HepG2 (cell line): ENCODE data around the gene VPS54. TPM values are rescaled to one million over a fixed set of nuclear protein-coding genes. Genes with fewer than 3 reads are reported as not detected.

Experiments
- DR1 ChIP-seq: sonication (generic); formaldehyde crosslinking; IDR thresholded peaks from 2 replicates; pipeline ENCODE4 v1.8.0; 2021; ENCODE audit warnings: mild to moderate bottlenecking, missing genetic modification reagents, inconsistent platforms
- HDAC1 ChIP-seq: sonication (generic); formaldehyde crosslinking; IDR thresholded peaks from 2 replicates; pipeline ENCODE4 v1.5.1; 2020; ENCODE audit warnings: mild to moderate bottlenecking, missing genetic modification reagents
- MED1 ChIP-seq: sonication (generic); formaldehyde crosslinking; IDR thresholded peaks from 2 replicates; pipeline ENCODE4 v1.4.0; 2020; ENCODE audit warnings: missing genetic modification reagents
- PHF20 ChIP-seq: sonication (generic); formaldehyde crosslinking; IDR thresholded peaks from 2 replicates; pipeline ENCODE4 v1.5.0; 2020; ENCODE audit warnings: mild to moderate bottlenecking, missing genetic modification reagents
- SRSF4 ChIP-seq: fragments of 200-400 bp; formaldehyde crosslinking; IDR thresholded peaks from one replicate; pipeline ENCODE4 v1.6.1; 2018; ENCODE audit warnings: mild to moderate bottlenecking, low read depth, low read length, moderate library complexity; ENCODE audit not compliant: poor library complexity, severe bottlenecking
- TMF1 ChIP-seq: sonication (generic); formaldehyde crosslinking; IDR thresholded peaks from 2 replicates; pipeline ENCODE4 v1.8.1; 2022; ENCODE audit warnings: low read depth, missing genetic modification reagents
- WIZ ChIP-seq: sonication (generic); formaldehyde crosslinking; IDR thresholded peaks from 2 replicates; pipeline ENCODE4 v1.5.1; 2020; ENCODE audit warnings: mild to moderate bottlenecking, missing genetic modification reagents
- ZBTB7A ChIP-seq: sonication (generic); formaldehyde crosslinking; IDR thresholded peaks from 2 replicates; pipeline ENCODE4 v1.8.0; 2022; ENCODE audit warnings: mild to moderate bottlenecking, missing genetic modification reagents
- ZFAT ChIP-seq: sonication (generic); formaldehyde crosslinking; conservative IDR thresholded peaks from 2 replicates; pipeline ENCODE4 v1.8.1; 2023; ENCODE audit warnings: missing genetic modification reagents, inconsistent platforms
- ZFP37 ChIP-seq: sonication (generic); formaldehyde crosslinking; IDR thresholded peaks from 2 replicates; pipeline ENCODE4 v1.4.0; 2020; ENCODE audit warnings: missing genetic modification reagents, borderline replicate concordance
- ZNF333 ChIP-seq: sonication (generic); formaldehyde crosslinking; IDR thresholded peaks from 2 replicates; pipeline ENCODE4 v1.4.0; 2020; ENCODE audit warnings: mild to moderate bottlenecking, missing genetic modification reagents, borderline replicate concordance
- ZNF382 ChIP-seq: sonication (generic); formaldehyde crosslinking; IDR thresholded peaks from 2 replicates; pipeline ENCODE4 v1.5.0; 2020; ENCODE audit warnings: missing genetic modification reagents, mild to moderate bottlenecking, borderline replicate concordance
- ZNF567 ChIP-seq: sonication (generic); formaldehyde crosslinking; IDR thresholded peaks from 2 replicates; pipeline ENCODE4 v1.8.1; 2023; ENCODE audit warnings: mild to moderate bottlenecking, missing genetic modification reagents, borderline replicate concordance
- ZNF577 ChIP-seq: sonication (generic); formaldehyde crosslinking; IDR thresholded peaks from 2 replicates; pipeline ENCODE4 v1.4.0; 2020; ENCODE audit warnings: mild to moderate bottlenecking, low read depth, missing genetic modification reagents, borderline replicate concordance
- ZNF7 ChIP-seq: IDR thresholded peaks from 2 replicates; pipeline ENCODE4 v1.6.1; 2016; ENCODE audit warnings: missing biosample characterization, missing genetic modification reagents
- ZNF768 ChIP-seq: sonication (generic); formaldehyde crosslinking; IDR thresholded peaks from 2 replicates; pipeline ENCODE4 v1.4.0; 2020; ENCODE audit warnings: missing genetic modification reagents
- ZNF850 ChIP-seq: sonication (generic); formaldehyde crosslinking; conservative IDR thresholded peaks from 2 replicates; pipeline ENCODE4 v1.9.0; 2021; ENCODE audit warnings: mild to moderate bottlenecking, missing genetic modification reagents
- polyA plus RNA-seq, 8 experiments: library from polyadenylated mRNA; depleted of rRNA in 3 of 8; stranded (reverse) in 7 of 8; unstranded in 1 of 8; fragments of >200 nt; fragmentation: Illumina TruSeq in 4 of 8; extraction: Trizol in 4 of 8; gene quantifications; 2 replicates each; pipeline versions ENCODE4 v1.2.1 to v1.2.3, GENCODE V29; 2011 to 2016; ENCODE audit warnings: low read depth in 4 of 8, missing spikeins in 1 of 8, mixed read lengths in 1 of 8; ENCODE audit not compliant: insufficient read depth in 1 of 8
- total RNA-seq, 5 experiments: library from RNA; depleted of rRNA; stranded (reverse); fragments of >200 nt; fragmentation: Illumina TruSeq; extraction: Trizol; gene quantifications; 2 replicates each; pipeline ENCODE4 v1.2.3, GENCODE V29; 2016; ENCODE audit warnings: low read depth in 1 of 5
- TF ChIP-seq, protein P1 (sequence below): sonication (generic); formaldehyde crosslinking; IDR thresholded peaks from 2 replicates; pipeline ENCODE4 v1.5.1; 2020; ENCODE audit warnings: mild to moderate bottlenecking, missing genetic modification reagents, moderate library complexity
- TF ChIP-seq, protein P2 (sequence below): sonication (generic); formaldehyde crosslinking; IDR thresholded peaks from 2 replicates; pipeline ENCODE4 v1.5.0; 2020; ENCODE audit warnings: missing genetic modification reagents
- TF ChIP-seq, protein P3 (sequence below): sonication (generic); formaldehyde crosslinking; IDR thresholded peaks from 2 replicates; pipeline ENCODE4; 2020; ENCODE audit warnings: missing genetic modification reagents, mild to moderate bottlenecking, borderline replicate concordance
- TF ChIP-seq, protein P4 (sequence below): sonication (generic); formaldehyde crosslinking; IDR thresholded peaks from 2 replicates; pipeline ENCODE4 v1.4.0; 2020; ENCODE audit warnings: missing genetic modification reagents
- TF ChIP-seq, protein P5 (sequence below): sonication (generic); formaldehyde crosslinking; IDR thresholded peaks from 2 replicates; pipeline ENCODE4 v1.4.0; 2020; ENCODE audit warnings: missing genetic modification reagents, mild to moderate bottlenecking, borderline replicate concordance

The VPS54 gene
- total and polyA plus RNA-seq, 2 of the 13 experiments (the other 11 are each of a cell fraction or from before 2014, with no cell fraction given) = 64.7 to 77.5 TPM

DNA sequence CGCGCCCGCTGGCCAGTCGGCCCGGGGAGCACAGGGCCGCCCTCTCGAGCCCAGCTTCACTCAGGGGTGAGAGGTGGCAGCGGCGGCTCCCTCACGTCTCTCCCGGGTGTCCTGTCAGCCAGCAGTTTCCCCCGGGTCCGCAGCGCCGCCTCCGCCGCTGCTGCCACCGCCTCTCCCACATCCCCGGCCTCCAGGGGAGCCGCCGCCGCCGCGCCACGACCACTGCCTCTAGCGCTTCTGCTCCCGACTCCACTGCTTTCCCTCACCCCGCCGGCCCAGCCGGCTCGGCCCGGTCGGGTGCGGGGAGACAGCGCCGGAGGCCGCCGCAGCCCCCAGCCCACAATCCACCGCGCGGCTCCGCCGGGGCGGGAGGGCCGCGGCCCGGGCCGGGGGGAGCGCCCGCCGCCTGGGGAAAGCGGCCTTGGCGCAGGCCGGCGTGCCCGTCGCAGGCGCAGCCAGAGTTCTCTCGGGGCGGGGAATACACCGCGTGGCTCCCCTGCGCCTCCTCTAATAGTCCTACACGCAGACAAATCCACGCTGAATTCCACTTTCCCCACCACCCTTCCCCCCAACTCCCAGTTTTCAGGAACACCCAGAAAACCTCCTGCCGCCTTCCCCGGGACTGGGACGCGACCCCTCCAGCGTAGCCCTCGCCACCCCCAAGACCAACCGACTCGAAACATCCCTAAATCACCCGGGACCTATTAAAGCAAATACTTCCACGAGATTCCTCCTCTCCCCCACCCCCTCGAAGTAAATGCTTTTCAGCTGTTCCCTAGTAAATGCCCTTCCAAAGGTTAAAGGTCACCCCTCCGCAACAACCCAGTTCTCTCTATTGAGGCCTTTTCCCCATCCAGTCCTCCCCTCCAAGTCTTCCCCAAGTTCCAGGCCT is at the start of gene VPS54 (continued):
- TF ChIP-seq SRSF4 (no peak), HDAC1 (peak; percentile 74), ZFAT (no peak), ZFP37 (CRISPR knock-in tag) (no peak), TMF1 (CRISPR knock-in tag) (no peak; the same call in 1 of the 2 replicates), PHF20 (CRISPR knock-in tag) (no peak), ZNF768 (peak; percentile 79), ZNF850 (CRISPR knock-in tag) (0 out of 2 replicates have a peak, but pooled peaks have one; percentile 52), ZNF577 (CRISPR knock-in tag) (peak; percentile 65; the same call in 1 of the 2 replicates), MED1 (CRISPR knock-in tag) (no peak; the same call in 1 of the 2 replicates), ZNF333 (CRISPR knock-in tag) (no peak; the same call in 1 of the 2 replicates), ZNF567 (CRISPR knock-in tag) (no peak), ZNF382 (CRISPR knock-in tag) (no peak), ZNF7 (CRISPR knock-in tag) (no peak), ZBTB7A (0 out of 2 replicates have a peak, but pooled peaks have one; percentile 13), WIZ (CRISPR knock-in tag) (no peak), DR1 (CRISPR knock-in tag) (no peak)
- TF ChIP-seq, protein P1, sequence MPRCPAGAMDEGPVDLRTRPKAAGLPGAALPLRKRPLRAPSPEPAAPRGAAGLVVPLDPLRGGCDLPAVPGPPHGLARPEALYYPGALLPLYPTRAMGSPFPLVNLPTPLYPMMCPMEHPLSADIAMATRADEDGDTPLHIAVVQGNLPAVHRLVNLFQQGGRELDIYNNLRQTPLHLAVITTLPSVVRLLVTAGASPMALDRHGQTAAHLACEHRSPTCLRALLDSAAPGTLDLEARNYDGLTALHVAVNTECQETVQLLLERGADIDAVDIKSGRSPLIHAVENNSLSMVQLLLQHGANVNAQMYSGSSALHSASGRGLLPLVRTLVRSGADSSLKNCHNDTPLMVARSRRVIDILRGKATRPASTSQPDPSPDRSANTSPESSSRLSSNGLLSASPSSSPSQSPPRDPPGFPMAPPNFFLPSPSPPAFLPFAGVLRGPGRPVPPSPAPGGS (CRISPR knock-in tag) = peak; percentile 85
- TF ChIP-seq, protein P2, sequence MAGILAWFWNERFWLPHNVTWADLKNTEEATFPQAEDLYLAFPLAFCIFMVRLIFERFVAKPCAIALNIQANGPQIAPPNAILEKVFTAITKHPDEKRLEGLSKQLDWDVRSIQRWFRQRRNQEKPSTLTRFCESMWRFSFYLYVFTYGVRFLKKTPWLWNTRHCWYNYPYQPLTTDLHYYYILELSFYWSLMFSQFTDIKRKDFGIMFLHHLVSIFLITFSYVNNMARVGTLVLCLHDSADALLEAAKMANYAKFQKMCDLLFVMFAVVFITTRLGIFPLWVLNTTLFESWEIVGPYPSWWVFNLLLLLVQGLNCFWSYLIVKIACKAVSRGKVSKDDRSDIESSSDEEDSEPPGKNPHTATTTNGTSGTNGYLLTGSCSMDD (CRISPR knock-in tag) = no peak
- TF ChIP-seq, protein P3, sequence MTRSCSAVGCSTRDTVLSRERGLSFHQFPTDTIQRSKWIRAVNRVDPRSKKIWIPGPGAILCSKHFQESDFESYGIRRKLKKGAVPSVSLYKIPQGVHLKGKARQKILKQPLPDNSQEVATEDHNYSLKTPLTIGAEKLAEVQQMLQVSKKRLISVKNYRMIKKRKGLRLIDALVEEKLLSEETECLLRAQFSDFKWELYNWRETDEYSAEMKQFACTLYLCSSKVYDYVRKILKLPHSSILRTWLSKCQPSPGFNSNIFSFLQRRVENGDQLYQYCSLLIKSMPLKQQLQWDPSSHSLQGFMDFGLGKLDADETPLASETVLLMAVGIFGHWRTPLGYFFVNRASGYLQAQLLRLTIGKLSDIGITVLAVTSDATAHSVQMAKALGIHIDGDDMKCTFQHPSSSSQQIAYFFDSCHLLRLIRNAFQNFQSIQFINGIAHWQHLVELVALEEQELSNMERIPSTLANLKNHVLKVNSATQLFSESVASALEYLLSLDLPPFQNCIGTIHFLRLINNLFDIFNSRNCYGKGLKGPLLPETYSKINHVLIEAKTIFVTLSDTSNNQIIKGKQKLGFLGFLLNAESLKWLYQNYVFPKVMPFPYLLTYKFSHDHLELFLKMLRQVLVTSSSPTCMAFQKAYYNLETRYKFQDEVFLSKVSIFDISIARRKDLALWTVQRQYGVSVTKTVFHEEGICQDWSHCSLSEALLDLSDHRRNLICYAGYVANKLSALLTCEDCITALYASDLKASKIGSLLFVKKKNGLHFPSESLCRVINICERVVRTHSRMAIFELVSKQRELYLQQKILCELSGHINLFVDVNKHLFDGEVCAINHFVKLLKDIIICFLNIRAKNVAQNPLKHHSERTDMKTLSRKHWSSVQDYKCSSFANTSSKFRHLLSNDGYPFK (CRISPR knock-in tag) = no peak; the same call in 1 of the 2 replicates
- TF ChIP-seq, protein P4, sequence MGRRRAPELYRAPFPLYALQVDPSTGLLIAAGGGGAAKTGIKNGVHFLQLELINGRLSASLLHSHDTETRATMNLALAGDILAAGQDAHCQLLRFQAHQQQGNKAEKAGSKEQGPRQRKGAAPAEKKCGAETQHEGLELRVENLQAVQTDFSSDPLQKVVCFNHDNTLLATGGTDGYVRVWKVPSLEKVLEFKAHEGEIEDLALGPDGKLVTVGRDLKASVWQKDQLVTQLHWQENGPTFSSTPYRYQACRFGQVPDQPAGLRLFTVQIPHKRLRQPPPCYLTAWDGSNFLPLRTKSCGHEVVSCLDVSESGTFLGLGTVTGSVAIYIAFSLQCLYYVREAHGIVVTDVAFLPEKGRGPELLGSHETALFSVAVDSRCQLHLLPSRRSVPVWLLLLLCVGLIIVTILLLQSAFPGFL = no peak
- TF ChIP-seq, protein P5, sequence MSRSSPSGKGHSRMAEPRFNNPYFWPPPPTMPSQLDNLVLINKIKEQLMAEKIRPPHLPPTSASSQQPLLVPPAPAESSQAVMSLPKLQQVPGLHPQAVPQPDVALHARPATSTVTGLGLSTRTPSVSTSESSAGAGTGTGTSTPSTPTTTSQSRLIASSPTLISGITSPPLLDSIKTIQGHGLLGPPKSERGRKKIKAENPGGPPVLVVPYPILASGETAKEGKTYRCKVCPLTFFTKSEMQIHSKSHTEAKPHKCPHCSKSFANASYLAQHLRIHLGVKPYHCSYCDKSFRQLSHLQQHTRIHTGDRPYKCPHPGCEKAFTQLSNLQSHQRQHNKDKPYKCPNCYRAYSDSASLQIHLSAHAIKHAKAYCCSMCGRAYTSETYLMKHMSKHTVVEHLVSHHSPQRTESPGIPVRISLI (CRISPR knock-in tag) = no peak
